SK-N-SH (cell line): ENCODE results near the gene XPR1.

Source experiments
- MAX ChIP-seq: IDR thresholded peaks from 2 replicates; pipeline ENCODE4 v1.4.0; 2012; ENCODE audit warnings: low read depth
- RXRA ChIP-seq: IDR thresholded peaks from 2 replicates; pipeline ENCODE4 v1.4.0; 2012; ENCODE audit warnings: low read depth, mild to moderate bottlenecking, borderline replicate concordance
- SMC3 ChIP-seq: IDR thresholded peaks from 2 replicates; pipeline ENCODE4 v1.6.1; 2012; ENCODE audit warnings: low read depth, low read length, improper control_type of control experiment
- TAF1 ChIP-seq: IDR thresholded peaks from 2 replicates; pipeline ENCODE4 v1.6.1; 2012; ENCODE audit warnings: low read depth, mild to moderate bottlenecking, low read length, moderate library complexity, borderline replicate concordance
- YY1 ChIP-seq: IDR thresholded peaks from 2 replicates; pipeline ENCODE4 v1.4.0; 2012; ENCODE audit warnings: low read depth, mild to moderate bottlenecking

- TF ChIP-seq YY1: no peak
- no peak for TF ChIP-seq TAF1
- TF ChIP-seq RXRA: no peak
- no peak for TF ChIP-seq SMC3
- TF ChIP-seq MAX: no peak
These were observed 17.1 kb upstream of the XPR1 start for GRCh38 chr1:180614730-180615129.
